Gastrocnemius medialis (tissue), 4 donors: ENCODE data around the gene OR8H2.

ENCODE experiments used
- CTCF ChIP-seq, 5 experiments: fragments of 450-650 bp in 3 of 5; fragments of 200-600 bp in 2 of 5; sonication (generic) in 2 of 5; IDR thresholded peaks in 4 of 5; conservative IDR thresholded peaks in 1 of 5; 1 replicate in 4 of 5; 2 replicates in 1 of 5; pipeline ENCODE4 v1.5.1; 2016 to 2019; ENCODE audit warnings: antibody characterized with exemption in 5 of 5, mild to moderate bottlenecking in 3 of 5, moderate library complexity in 3 of 5
- POLR2A ChIP-seq, 2 donors: fragments of 450-650 bp; IDR thresholded peaks; one replicate each; pipeline ENCODE4 v1.6.1; 2017; ENCODE audit warnings: antibody characterized with exemption in 2 of 2, mild to moderate bottlenecking in 2 of 2, moderate library complexity in 2 of 2

- TF ChIP-seq CTCF (IDR thresholded peaks at IDR 0.05 in 4 of 5, conservative IDR thresholded peaks at IDR 0.05 in 1 of 5) = no peak
- TF ChIP-seq POLR2A (IDR thresholded peaks at IDR 0.05) = no peak
Observed at GRCh38 chr11:56140151-56140661, 36.7 kb downstream of the OR8H2 start, which contains the start of gene OR8J3.
